GM12892 (cell line): ENCODE measurements around the gene SLC9A5.

Experiments used
- POLR2AphosphoS5 ChIP-seq: IDR thresholded peaks from 2 replicates; pipeline ENCODE4 v1.6.1; 2011; ENCODE audit warnings: low read depth, low read length, control low read depth
- TAF1 ChIP-seq: IDR thresholded peaks from 2 replicates; pipeline ENCODE4 v1.6.1; 2011; ENCODE audit warnings: low read depth, mild to moderate bottlenecking, control low read depth, low read length, borderline replicate concordance

GRCh38 chr16:67202956-67203493 is 45.8 kb upstream of the SLC9A5 start:
- TF ChIP-seq POLR2AphosphoS5, result no peak
- no peak for TF ChIP-seq TAF1
